Left lung (tissue), 10 donors: ENCODE data around the gene BLOC1S3. TPM values are rescaled to one million over a fixed set of nuclear protein-coding genes. Genes with fewer than 3 reads are reported as not detected.

Experiments used
- ATAC-seq: fragments of 200-7000 bp; cut with Tn5 transposase; one replicate; pipeline ENCODE4 v1.9.1; 2020; ENCODE audit warnings: moderate library complexity
- DNase-seq, 4 donors: peaks; one replicate each; pipeline ENCODE4 v3.0.0-alpha.2; 2013 to 2020
- H3K27ac ChIP-seq, 2 donors: fragments of 200-600 bp; sonication (generic) in 1 of 2; one replicate each; pipeline versions ENCODE4 v1.5.0 to v1.8.0; 2020 to 2021
- H3K27me3 ChIP-seq, 2 donors: fragments of 200-600 bp; sonication (generic) in 1 of 2; one replicate each; pipeline versions ENCODE4 v1.5.0 to v1.8.0; 2020 to 2021
- H3K36me3 ChIP-seq, 2 donors: fragments of 200-600 bp; sonication (generic) in 1 of 2; one replicate each; pipeline versions ENCODE4 v1.5.0 to v1.8.0; 2020 to 2021
- H3K4me1 ChIP-seq, 2 donors: fragments of 200-600 bp; one replicate each; pipeline ENCODE4 v1.8.0; 2021
- H3K4me3 ChIP-seq, 2 donors: fragments of 200-600 bp; sonication (generic) in 1 of 2; one replicate each; pipeline versions ENCODE4 v1.5.0 to v1.8.0; 2020 to 2021; ENCODE audit warnings: mild to moderate bottlenecking in 1 of 2
- H3K9me3 ChIP-seq, 2 donors: fragments of 200-600 bp; sonication (generic) in 1 of 2; one replicate each; pipeline versions ENCODE4 v1.5.0 to v1.8.0; 2020 to 2021
- CTCF ChIP-seq, 2 donors: fragments of 200-600 bp; sonication (generic) in 1 of 2; IDR thresholded peaks; one replicate each; pipeline versions ENCODE4 v1.5.0 to v1.8.0; 2021; ENCODE audit warnings: antibody characterized with exemption in 2 of 2
- intact Hi-C, 2 donors: fragments of 100-400 bp; cut with DNase I; formaldehyde crosslinking; loops; one replicate each; pipeline versions ENCODE4 v1.11.2 to v1.14.2; 2022
- polyA plus RNA-seq, 6 donors: library from polyadenylated mRNA; unstranded; fragments of 120-200 nt; gene quantifications; one replicate each; pipeline ENCODE4 v1.2.1, GENCODE V29; 2013; ENCODE audit not compliant: insufficient read length in 6 of 6
- total RNA-seq, 2 donors: library from RNA; stranded (reverse); fragmentation: NEBNext Ultra II Directional; extraction: Animal tissue kit (Norgen Biotek cat#: 25700); gene quantifications; one replicate each; pipeline ENCODE4 v1.2.1, GENCODE V29; 2021
- donor health status: DM: no; HTN: yes; CAD: no.
- donor health status: DM: no; HTN: no; CAD: no.

BLOC1S3 gene
- total and polyA plus RNA-seq, 8 donors = 7.8 to 15.8 (median 9.8) TPM

- Histone ChIP-seq H3K36me3 (no peaks in the 10 kb centered on the region), H3K4me1 (peaks cover 7 to 10% of the 10 kb centered on the region in 2 donors), H3K9me3 (no peaks in the 10 kb centered on the region), H3K27ac (peak overlapping the region in 1 of 2 donors; percentile 26), H3K27me3 (peaks cover 33 to 46% of the 10 kb centered on the region in 2 donors), H3K4me3 (no peak overlapping the region)
- no peak for TF ChIP-seq CTCF (IDR thresholded peaks at IDR 0.05)
- DNase-seq (no peak), ATAC-seq (no peak)
- intact Hi-C loops = no loop called here
These were observed 34.4 kb downstream of the BLOC1S3 start for GRCh38 chr19:45213031-45213430.

- Histone ChIP-seq H3K9me3 (no peaks in the 10 kb centered on the region), H3K27me3 (peaks cover 37 to 66% of the 10 kb centered on the region in 2 donors), H3K27ac (peak overlapping the region in 1 of 2 donors; percentile 23), H3K36me3 (no peaks in the 10 kb centered on the region), H3K4me1 (peaks cover 7 to 10% of the 10 kb centered on the region in 2 donors), H3K4me3 (no peak overlapping the region)
- intact Hi-C loops = no loop called here
- DNase-seq (peak in 2 of 4 donors; percentile 29 to 75), ATAC-seq (peak; percentile 9)
- TF ChIP-seq CTCF (IDR thresholded peaks at IDR 0.05) = no peak
These were observed 37.0 kb downstream of the BLOC1S3 start for GRCh38 chr19:45215391-45216191.

- DNase-seq = no peak
- Histone ChIP-seq H3K27ac (no peak overlapping the region), H3K4me3 (no peak overlapping the region), H3K36me3 (no peaks in the 10 kb centered on the region), H3K4me1 (peaks cover 3 to 7% of the 10 kb centered on the region in 2 donors), H3K27me3 (peaks cover 37 to 64% of the 10 kb centered on the region in 2 donors), H3K9me3 (no peaks in the 10 kb centered on the region)
- ATAC-seq = no peak
- intact Hi-C loops = no loop called here
- no peak for TF ChIP-seq CTCF (IDR thresholded peaks at IDR 0.05)
These were observed 38.1 kb downstream of the BLOC1S3 start for GRCh38 chr19:45216667-45217066.

- Histone ChIP-seq H3K27ac (no peak overlapping the region), H3K27me3 (peaks cover 37 to 58% of the 10 kb centered on the region in 2 donors), H3K4me1 (peaks cover 3 to 7% of the 10 kb centered on the region in 2 donors), H3K4me3 (no peak overlapping the region), H3K9me3 (no peaks in the 10 kb centered on the region), H3K36me3 (no peaks in the 10 kb centered on the region)
- no peak for TF ChIP-seq CTCF (IDR thresholded peaks at IDR 0.05)
- ATAC-seq = peak; percentile 20
- intact Hi-C loops = no loop called here
- DNase-seq = peak in 1 of 4 donors; percentile 16
These were observed 38.8 kb downstream of the BLOC1S3 start for GRCh38 chr19:45217193-45217956.

- H3K9me3 ChIP-seq = no peaks in the 10 kb centered on the region
- H3K27ac ChIP-seq = no peak overlapping the region
- no peaks in the 10 kb centered on the region for H3K36me3 ChIP-seq
- no peak overlapping the region for H3K4me3 ChIP-seq
- ATAC-seq (no peak), DNase-seq (no peak)
- TF ChIP-seq CTCF (IDR thresholded peaks at IDR 0.05) = no peak
- peaks cover 37 to 58% of the 10 kb centered on the region in 2 donors for H3K27me3 ChIP-seq
- intact Hi-C loops = no loop called here
- peaks cover 3 to 7% of the 10 kb centered on the region in 2 donors for H3K4me1 ChIP-seq
These were observed 39.4 kb downstream of the BLOC1S3 start for GRCh38 chr19:45217957-45218334.
